HG03565 (cell line): ENCODE data around the gene SLC30A3.
"Not testable (repeated sequence)": the region's sequence is repeated elsewhere in the genome, so short reads cannot be mapped to it uniquely, and the experiment has no call there.

Experiments used
- ATAC-seq: cut with Tn5 transposase; IDR thresholded peaks from one replicate; pipeline ENCODE4 v1.9.1; 2021; ENCODE audit warnings: mild to moderate bottlenecking, moderate library complexity; ENCODE audit not compliant: unreplicated experiment

Gene SLC30A3

DNA sequence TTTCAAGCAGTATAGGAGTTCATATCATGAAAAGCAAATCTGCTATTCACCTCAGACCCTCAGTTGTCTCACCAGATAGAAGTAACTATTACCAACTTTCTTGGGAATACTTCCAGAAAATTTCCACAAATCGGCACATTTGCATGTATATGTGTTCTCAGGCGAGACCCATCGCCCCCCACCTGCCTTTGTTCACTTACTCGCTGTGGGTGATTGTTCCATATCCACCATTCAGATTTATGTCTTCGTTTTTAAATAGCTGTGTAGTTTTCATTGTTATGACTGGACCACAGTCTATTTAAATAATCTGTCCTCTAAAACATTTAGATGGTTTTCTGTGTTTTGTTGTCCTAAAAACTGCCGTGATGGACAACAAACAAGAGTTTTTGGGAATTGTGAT, 22.6 kb upstream of the SLC30A3 start:
- no peak for ATAC-seq

DNA sequence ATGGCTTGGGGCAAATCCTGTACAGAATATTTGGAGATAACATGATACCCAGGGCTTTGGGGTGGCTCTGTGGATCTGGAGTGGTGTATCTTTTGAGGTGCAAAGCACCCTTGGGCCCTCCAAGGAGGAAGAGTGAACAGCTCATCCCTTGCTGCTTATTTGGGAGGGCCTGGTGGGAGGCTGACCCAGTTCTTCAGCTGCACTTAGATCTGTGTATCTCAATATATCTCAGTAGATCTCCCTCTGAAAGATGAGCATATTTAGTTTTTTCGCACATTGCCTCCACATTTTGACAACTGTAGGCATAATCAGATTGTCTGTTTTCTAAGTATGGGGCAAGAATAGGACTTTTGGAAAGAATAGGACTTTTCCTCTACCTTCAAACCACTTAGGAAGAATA, 22.1 kb upstream of the SLC30A3 start:
- no peak for ATAC-seq

DNA sequence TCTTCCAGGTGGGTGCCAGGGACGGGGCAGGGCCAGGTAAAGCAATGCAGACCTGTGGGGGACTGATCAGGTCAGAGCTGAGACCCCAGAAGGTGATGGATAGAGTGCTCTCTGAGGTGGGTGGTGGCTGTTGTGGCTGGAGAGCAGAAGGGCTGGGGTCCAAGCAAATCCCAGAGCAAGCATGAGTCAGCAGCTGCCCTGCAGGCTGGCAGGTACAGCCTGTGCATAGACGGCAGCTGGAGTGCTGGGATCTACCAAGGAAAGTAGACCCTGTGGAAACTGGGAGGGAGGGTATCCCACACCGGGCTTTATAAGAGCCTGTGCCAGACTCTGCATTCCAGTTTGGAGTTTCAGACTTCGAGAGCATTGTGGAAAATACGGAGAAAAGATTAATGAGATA, 20.0 kb upstream of the SLC30A3 start:
- no peak for ATAC-seq

GRCh38 chr2:27281855-27282559, 19.2 kb upstream of the SLC30A3 start, which contains the start of gene TRIM54:
Gene TRIM54, plus strand, starts transcription at chr2:27282429. Its CDS starts 303 bp downstream, at chr2:27282732.
- ATAC-seq, result no peak

GRCh38 chr2:27281442-27281841, 18.6 kb upstream of the SLC30A3 start:
- no peak for ATAC-seq

DNA sequence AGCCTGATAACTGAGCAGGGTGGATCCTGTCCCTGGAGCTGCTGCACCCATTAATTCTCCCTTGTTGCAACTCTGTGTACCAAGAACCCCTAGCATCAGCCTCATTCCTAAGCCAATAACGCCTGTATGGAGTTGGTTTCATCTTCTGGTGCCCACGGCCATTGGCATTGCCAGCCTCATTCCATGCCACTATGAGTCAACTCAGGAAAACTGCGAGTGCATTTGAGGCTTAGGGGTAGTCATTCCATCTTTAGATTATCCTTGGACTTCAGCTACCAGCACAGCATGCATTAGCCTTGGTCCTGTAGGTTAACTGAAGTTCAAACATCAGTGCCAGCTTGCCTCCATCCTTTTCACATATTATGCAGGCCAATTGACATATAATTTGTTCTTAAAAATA, 18.0 kb upstream of the SLC30A3 start:
- ATAC-seq, result no peak

DNA sequence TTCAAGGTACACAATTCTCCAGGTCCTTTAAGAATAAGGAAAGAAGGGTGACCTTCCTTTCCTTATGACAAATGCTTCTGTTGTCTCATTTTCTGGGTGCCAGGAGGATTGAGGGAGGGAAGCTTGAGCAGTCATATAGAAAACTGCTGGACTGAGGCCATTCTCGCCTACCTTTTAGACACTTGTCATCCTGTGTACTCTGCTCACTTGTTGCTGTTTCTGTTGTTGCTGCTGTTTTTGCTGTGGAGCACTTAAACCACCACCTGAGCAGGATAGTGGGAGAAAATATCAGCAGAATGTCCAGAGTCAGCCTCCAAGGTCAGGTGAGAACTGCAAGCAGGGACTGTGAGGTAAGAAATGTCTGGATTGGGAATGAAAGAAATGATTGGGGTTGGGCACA, 15.2 kb upstream of the SLC30A3 start:
- no peak for ATAC-seq

DNA sequence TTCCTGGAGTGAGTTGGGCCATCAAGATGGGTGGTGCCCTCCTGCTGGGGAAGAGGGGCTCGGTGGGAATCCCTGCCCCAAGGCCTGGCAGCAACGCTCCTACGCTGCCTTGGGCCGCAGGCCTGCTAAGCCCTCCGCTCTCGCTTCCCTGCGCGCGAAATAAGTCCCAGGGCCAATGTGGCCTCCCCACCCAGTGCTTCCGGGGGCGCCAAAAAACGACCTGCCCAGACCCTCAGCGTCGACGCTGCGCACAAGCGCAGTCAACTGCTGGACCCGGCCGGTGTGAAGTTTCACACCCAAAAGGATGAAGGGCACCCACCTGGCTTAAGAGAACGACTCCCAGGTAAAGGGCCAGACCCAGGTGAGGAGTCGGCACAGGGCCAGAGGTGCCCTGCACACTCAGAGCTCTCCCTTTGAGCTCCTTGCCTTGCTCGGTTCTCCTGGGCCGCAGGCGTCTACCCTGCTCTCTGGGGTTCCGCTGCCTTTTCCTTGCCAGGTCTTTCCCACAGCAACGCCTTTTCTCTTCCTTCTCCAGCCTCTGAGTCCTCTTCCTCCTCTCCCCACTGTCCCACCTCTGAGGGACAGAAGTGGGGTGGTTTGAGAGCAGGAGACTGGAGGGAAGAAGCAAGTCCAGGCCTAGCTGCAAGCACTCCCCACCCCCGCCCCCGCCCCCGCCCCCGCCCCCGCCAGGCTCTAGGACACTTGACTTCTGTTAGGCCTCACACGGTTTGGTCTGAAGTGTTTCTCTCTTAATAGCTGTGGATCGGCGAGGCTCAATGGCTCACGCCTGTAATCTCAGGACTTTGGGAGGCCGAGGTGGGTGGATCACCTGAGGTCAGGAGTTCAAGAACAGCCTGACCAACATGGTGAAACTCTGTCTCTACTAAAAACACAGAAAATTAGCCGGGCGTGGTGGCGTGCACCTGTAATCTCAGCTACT, 12.6 kb upstream of the SLC30A3 start, which contains the start of gene DNAJC5G:
DNAJC5G (plus strand) TSS at position 223 of the 940 bp plus-strand sequence. CDS start 1,296 bp downstream, outside the sequence.
- no peak for ATAC-seq

DNA sequence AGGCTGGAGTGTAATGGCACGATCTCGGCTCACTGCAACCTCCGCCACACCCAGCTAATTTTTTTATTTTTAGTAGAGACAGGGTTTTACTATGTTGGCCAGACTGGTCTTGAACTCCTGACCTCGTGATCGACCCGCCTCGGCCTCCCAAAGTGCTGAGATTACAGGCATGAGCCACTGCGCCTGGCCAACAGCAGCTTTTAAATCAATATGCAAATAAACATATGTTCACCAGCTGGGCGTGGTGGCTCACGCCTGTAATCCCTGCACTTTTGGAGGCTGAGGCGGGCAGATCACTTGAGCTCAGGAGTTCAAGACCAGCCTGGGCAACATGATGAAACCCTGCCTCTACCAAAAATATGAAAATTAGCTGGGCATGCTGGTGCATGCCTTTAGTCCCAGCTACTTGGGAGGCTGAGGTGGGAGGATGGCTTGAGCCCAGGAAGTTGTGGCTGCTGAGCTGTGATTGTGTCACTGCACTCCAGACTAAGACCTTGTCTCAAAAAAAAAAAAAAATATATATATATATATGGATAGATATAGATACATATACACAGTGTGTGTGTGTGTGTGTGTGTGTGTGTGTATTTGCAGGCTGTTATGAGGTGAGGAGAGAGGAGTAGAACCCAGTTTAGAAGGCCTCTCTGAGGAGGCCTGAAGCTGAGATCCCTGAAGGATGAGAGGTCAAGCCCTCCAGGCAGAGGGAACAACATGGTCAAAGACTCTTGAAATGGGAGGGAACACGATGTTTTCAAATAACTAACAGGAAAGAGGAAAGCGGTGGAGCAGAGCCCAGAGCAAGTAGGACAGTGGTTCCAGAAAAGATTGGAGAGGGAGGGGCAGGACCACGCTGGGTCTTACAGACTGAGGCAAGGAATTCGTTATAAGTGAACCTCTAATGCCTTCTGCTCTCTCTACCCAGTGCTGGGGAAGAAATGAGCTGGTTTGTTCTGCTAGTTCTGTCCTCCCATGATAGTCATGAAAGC, 10.0 kb upstream of the SLC30A3 start:
- ATAC-seq, result not testable (repeated sequence)

- no peak for ATAC-seq
Measured at GRCh38 chr2:27271631-27272340, 8.9 kb upstream of the SLC30A3 start.

DNA sequence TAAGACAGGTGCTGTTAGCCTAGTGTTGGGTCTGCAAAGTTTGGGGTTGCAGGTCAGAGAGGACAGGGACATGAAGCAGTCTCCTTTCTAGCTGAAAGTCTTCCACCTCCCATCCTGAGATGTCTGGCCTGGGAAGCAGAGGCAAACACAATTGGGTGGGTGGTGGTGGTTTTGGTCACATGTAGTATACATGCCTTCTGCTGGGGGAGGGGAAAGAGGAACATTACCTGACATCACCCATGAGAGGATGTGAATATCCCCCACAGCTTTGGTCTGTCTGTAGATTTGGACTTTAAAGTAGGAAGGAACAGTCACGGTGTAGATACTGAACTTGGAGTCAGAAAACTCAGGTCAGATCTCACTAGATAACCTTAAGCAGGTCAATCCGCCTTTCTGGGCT, 7.8 kb upstream of the SLC30A3 start:
- no peak for ATAC-seq

GRCh38 chr2:27270131-27270530, 7.3 kb upstream of the SLC30A3 start:
- ATAC-seq, result no peak

DNA sequence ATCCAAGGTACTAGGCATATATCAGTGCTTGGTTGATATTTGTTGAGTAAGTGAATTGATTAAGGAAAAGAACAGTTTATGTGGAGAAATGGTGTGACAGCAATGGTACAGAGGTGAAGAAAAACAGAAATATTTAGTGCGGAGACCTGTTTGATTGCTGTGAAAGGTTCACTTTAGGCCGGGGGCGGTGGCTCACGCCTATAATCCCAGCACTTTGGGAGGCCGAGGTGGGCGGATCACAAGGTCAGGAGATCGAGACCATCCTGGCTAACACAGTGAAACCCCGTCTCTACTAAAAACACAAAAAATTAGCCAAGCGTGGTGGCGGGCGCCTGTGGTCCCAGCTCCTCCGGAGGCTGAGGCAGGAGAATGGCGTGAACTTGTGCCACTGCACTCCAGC, 5.4 kb upstream of the SLC30A3 start:
- ATAC-seq, result not testable (repeated sequence)

DNA sequence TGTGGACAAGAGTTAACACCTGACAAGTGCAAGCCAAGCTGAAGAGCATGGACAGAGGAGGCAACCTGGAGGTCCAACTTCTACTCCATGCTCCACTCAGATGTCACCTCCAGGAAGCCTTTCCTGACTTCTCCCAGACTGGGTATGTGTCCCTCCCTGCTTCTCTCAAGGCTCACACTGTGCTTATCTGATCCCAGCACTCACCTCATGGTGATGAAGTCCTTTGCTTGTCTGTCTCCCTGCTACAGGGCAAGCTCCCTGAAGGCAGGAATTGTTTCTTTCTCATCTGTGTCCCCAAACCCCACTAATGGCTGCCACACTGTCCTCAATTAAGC, 2.7 kb upstream of the SLC30A3 start:
- no peak for ATAC-seq

GRCh38 chr2:27264753-27265535, 2.1 kb upstream of the SLC30A3 start:
- ATAC-seq, result no peak

GRCh38 chr2:27264253-27264752, 1.5 kb upstream of the SLC30A3 start:
- no peak for ATAC-seq

DNA sequence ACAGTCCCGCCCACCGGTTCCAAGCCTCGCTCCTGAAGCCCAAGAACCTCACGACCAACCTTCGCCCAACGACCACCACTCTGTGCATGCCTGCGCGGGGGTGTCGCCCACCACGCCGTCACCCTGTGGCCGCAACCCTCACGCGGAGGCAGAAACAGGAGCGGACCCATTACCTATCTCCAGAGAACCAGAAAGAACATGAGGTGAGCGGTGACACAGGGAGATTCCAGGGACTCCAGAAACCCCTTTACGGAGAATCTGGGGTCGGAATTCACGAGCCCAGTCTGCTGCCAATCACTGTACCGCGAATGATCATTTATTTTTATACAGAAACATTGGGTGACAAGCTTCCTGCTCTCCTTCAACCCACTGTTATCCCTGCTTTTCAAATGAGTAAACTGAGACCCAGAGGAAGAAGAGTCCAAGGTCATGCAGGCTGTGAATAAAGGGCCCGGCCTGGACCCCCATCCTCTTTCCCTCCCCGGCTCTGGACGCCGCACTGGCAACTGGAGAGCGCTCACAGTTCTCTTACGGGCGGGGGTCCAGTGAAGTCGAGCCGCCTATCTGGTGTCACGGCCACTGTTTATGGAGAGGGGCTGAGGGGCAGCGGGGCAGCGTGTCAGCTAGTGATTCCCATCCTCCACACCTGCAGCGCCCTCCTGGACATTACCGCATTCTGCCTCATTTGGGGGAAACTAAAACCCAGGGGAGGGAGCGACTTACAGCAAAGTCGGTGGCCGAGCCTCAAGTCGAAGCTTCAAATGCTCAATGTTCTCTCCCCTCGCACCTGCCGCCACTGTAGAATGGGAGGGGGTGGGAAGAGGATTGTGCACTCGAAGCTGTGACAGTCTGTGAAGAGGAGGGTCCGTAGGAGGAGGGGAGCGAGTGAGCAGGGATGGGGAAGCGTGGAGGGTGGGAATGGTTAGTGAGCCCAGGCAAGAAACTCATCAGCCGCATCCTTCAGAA, 723 bp upstream of the SLC30A3 start:
- ATAC-seq, result no peak

DNA sequence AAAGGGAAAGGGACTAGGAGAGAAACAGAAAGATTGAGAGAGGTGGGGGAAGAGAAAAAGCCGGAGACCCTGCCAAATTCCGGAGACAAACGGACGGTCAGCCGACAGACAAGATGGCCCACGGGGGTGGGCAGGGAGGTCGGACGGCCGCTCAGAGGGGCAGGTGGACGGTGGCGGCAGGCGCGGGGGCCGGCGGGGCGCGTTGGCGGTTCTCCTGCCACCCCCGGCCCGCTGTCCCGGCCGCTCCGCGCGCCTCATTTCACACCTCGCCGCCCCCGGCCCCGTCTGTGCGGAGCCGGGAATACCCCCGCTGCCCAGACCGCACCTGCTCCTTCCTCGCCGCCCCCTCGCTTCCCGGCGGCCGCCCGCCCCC, 935 bp downstream of the SLC30A3 start:
- no peak for ATAC-seq
